HG03521 (cell line): ENCODE results near the gene GALNT18.

Experiments
- ATAC-seq: cut with Tn5 transposase; IDR thresholded peaks from one replicate; pipeline ENCODE4 v1.9.1; 2021; ENCODE audit warnings: mild to moderate bottlenecking, moderate library complexity; ENCODE audit not compliant: unreplicated experiment

The GALNT18 gene

DNA sequence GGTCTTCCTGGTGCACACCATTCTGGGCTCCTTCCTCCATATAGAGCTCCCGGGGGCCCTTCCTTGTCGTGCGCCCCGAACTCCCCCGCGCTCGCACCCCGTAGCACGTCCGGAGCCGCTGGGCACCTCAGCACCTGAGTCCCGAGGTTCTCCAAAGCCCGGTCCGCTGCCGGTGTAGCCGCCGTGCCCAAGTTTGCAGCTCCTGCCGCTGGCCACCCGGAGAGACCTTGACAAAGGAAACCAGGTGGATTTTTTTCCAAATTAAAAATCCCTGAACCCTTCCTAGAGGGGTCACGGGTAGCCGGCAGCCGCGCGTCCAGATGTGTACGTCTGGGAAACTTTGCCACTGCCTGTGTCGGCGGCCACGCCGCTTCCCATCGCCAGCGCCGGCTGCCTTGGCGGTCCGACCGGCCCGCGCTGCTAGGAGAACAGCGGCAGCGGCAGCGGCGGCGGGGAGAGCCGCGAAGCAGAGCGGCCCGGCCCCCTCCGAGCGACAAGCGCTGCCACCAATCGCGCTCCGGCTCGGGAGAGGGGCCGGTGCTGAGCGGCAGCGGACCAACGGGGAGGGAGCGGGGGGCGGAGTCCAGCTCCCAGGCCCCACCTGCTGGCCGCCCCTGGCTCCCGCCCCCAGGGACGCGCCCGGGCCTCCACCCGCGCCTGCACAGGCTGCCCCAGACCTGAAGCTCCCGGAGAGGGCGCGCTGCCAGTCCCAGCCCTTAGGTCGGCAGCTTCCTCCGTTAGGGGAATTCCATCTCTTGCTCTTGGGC lies at the start of gene GALNT18:
GALNT18 (minus strand) TSS at position 433 of the 767 bp plus-strand sequence.
- ATAC-seq = peak; percentile 96

DNA sequence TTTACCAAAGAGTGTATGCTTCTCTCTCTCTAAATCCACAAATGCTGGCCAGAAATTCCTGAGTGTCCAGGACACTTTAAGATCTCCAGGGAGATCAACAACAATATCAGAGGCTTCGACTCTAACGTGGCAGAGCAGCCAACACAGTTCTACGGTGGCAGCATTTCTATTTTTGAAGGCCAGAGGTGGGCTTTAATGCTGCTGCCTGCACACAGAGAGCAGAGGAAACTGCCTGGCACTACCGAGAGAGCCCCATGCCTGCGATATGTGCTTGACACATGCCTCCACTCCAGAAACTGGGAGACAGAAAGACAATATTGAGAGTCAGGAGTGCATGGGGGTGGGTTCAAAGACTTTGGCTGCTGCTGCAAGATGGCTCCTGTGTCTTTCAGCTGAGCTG lies 48.8 kb upstream of the GALNT18 start:
- ATAC-seq = no peak

DNA sequence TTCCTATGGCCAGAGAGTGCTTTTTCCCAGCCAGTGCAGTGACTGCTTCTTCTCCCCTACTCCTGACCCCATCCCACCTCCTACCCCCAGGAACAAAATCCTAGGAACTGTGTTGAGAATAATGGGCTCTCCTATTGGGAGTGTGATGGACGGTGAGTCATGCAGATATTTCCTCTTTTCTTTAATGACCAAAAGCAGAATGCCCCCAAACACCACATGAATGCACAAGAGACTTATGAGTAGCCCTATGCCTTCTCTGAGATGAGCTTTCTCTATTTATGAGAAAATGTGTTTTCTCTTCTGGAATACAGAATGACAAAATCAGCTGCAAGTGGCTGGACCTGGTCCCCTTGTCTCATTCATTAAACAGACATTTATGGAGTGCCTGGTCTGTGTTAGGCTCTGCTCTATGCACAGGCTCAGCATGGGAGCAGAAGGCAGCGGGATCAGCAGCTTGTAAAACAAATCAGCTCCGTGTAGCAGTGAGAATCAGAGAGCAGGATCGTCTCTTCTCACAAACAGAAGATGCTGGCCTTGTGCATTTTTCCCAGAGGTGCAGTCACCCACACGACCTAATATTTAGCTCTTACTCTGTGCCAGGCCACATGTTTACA lies 47.5 kb upstream of the GALNT18 start:
- ATAC-seq = no peak

DNA sequence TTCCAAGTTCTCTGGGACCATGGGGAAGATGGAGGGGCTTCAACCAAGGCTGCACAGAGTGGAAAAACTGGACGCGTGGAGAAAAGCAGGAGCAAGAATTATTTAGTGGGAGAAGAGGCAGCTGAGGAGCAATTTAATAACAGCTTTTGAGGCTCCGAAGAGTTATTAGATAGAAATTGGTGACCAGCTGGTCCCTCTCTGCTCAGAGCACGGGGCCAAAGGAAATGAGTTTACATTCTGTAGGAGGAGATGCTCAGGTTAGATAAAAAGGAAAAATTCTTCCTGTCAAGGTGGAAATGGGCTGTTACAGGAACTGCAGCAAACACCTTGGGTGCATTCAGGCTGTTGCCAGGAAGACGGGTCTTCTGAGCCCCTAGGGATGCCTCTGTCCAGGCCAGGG lies 47.0 kb upstream of the GALNT18 start:
- ATAC-seq = no peak

DNA sequence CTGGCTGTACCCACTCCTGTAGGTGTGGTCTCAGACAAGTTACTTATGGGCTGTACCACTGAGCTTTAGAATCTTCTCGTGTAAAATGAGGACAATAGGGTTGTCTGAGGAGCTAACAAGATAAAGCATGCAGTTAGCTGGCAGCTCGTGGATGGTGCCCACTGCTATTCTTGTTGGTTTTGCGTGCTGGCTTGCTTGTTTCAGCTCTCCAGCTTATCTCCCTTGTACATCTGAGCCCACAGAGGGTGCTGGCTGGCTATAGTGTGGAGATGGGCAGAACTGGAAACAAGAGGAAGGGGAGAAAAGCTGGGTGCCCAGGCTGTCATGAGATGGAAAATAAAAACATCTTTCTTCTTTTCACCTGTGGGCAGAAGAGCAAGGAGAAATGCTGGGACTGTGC lies 46.5 kb upstream of the GALNT18 start:
- ATAC-seq = no peak

DNA sequence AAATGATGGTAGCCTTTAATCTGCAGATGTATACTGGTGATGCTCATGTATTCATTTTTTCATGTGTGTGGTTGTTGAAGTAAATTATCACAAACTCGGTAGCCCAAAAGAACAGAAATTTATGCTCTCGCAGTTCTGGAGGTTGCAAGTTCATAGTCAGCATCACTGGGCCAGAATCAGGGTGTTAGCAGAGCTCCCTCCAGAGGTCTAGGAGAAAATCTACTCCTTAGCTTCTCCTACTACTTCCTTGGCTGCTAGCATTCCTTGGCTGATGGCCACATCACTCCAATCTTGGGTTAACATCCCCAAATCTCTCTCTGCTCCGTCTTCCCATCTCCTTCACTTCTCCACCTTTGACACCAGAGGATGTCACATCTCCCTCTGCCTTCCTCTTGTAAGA lies 45.3 kb upstream of the GALNT18 start:
- no peak for ATAC-seq

DNA sequence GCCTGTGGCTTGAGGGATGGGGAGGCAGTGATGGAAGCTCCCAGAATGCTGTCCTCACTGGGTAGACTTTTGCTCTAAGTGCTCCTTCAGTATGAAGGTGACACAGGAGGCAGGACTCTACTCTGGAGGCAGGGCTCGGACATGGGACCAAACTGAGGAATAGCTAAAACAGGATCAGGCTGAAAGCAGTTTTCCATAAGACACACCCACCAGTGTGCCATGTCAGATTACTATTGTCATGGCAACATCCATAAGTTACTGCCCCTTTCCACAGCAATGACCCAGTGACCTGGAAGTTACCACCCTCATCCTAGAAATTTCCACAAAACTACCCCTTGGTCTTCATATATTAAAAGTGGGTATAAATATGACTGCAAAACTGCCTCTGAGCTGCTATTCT lies 43.6 kb upstream of the GALNT18 start:
- ATAC-seq = no peak

DNA sequence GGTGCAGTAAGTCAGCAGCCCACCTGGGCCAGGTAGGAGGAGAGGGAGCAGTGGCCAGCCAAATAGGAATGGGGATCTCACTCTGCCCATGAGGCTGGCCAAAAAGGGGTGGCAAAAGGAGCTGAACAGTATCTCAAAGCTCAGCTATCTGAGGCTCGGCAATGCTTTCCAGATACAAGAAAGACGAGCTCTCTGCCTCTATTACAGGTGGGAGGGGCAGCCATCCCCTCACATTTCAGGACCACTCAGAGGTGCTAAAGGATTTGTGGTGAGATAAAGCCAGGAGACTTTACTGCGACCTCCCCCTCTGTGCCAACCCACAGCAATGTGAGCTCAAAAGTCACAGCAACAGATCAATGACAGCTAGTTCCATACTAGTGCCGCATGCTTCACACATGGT lies 42.1 kb upstream of the GALNT18 start:
- ATAC-seq = no peak

DNA sequence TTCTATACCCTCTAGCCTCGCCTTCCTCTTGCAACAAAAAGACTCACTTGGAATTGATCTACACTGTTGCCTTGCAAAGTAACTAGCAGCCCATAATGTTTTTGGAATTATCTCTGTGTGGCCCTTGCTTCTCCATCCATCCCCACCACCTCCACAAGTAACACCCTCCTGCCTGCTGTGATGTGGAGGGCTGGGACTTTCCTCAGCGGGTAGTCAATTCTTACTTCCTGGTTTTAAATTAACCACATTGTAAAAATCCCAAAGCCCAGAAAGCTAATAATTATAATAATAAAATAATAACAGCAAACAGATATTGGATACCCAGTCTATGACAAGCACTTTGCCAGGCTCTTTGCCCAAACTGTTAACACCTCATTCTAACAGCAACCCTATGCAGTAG lies 40.8 kb upstream of the GALNT18 start:
- ATAC-seq = no peak

DNA sequence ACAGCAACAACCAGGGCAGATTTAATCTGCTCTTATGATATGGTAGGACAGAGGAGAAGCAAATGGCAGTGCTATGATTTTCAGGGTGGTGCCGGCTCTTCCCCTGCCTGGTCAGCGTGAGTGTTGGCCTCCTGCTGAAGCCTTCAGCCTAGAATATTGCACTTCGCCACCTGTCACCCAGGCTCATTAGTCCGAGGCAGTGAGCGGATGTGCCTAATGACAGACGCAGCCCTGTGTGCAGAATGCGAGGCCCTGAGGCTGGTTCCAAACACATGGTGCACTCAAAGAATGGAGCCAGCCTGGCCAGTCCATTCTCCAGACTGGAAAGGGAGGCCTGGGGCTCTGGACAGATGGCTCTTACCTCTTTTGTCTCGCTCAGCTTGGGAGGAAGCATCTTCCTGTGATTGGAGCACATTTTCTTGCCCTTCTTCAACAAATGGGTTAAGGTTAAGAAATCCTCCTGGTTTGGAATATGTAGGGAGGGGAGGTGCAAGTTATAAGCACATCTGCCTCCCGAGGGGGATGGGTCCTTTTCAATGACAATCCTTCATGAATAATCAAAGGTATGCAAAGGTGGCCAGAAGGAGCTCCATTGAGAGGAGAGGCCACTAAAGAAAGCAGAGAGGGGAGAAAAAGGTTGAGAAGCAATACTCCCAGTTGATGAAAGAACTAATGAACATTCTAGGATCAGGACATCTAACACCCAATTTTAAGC lies 39.7 kb upstream of the GALNT18 start:
- ATAC-seq = no peak

DNA sequence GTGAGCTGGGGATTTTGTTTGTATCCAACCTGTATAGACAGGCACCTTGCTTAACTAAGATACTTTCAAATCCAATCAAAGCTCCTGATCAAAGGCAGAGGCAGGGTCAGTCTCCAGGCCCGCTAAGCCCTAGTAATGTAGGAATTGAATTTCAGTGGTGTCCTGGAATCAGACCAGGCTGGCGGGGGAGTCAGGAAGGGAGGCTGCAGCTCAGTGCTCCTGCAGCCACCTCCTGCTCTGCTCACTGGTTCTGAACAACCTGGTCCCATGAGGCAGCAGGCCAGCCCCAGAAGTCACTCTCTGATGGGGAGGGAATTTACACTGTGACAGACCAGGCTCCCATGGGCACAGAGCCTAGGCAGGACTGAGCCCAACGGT lies 38.5 kb upstream of the GALNT18 start:
- ATAC-seq = no peak

DNA sequence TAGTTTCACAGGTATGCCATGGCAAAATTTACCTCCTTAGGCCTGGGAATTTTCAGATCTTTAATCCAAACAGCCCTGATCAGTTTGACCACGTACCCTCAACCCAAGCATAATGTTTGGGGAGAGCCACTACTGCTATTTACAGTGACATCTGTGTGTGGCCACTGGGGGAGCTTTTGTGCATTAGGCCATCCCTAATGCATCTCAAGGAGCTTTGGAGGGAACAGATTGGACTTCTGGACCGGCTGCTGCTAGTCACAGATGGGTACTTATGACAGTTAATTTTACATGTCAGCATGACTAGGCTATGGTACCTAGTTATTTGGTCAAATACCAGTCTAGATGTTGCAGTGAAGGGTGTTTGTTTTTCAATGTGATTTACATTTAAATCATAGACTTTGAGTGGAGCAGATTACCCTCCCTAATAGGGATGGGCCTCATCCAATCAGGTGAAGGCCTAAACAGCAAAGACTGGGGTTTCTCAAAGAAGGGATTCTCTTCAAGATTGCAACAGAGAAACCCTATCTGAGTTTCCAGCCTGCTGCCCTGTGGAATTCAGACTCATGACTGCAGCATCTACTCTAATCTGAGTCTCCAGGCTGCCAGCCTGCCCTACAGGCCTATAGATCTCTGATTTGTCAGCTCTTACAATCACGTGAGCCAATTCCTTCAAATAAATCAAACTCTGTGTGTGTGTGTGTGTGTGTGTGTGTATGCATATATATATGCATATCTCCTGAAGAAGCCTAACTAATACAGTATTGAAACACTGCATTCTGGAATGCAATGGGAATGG lies 38.0 kb upstream of the GALNT18 start:
- no peak for ATAC-seq

DNA sequence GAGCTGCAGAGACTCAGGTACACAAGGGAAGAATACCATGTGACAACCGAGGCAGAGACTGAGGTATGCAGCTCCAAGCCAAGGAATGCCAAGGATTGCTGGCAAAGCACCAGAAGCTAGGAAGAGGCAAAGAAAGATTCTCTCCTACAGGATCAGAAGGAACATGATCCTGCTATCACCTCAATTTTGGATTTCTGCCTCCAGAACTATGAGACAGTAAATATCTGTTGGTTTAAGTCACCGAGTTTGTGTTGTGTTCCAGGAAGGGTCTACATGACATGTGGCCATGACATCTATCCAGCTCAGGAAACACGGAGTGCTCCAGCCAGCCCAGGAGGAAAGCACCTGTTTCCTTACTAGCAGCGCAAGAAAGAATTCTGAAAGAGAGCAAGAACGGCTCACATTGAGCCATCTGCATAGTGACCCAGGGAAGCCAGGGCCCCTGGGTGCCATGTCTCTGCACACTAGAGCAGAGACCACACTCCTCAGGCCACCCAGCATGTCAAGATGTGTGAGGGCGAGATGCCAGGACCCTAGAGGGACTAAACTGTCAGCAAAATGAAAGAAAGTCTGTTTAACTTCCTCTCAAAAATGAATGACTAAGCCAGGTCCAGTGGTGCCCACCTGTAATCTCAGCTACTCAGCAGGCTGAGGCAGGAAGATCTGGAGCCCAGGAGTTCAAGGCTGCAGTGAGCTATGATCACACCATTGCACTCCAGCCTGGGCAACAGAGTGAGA lies 35.6 kb upstream of the GALNT18 start:
- ATAC-seq = no peak

DNA sequence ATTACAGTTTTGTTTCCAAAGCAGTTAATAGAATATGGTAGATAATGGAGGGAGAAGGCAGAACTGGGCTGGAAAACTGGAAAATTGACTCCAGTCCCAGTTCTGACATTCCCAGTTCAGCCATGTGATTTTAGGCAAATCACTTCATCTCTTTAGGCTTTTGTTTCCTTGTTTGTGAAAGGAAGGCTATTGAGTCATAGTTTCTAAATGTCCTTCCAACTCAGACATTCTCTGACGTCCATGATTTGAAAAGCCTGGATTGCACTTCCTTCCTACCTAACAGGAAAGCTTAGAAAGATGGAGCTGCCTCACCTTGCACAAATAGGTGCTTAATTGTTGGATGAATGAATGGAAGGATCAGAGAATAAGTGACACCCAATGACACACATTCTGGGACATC lies 19.8 kb upstream of the GALNT18 start:
- no peak for ATAC-seq

DNA sequence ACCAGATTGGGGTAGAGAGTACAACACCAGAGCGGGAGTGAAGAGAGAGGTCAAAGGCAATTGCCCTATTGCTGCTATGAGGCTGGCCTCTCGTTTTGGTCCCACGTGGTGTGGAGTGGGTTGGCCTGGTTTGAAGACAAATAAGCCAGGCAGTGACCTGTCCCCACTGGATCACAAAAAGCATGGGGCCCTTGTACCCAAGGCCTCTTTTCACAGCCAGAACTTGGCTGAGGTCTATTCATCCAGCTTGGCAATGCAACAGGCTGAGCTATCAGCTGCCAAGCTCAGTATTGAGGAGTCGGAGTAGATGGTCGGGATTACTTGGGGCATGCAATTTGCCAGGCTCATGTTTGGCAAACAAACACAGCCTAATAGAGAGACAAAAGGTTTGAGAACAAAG lies 19.2 kb upstream of the GALNT18 start:
- no peak for ATAC-seq

DNA sequence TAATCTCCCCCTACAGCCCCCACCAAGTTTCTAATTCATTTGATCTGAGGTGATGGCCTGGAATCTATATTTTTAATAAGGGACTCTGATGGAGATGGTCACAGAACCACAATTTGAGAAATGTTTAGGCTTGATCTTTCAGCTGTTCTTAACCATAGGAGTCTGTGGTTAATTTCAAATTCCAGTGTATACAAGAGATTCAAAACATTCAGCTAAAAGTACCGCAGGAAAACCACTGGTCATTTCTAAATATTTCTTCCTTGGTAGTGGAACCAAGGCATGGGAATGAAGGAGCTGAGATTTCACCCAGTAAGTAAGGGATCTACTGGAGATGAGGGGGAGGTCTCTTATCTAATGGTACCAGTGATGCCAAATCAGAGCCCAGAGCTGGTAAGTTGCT lies 18.3 kb upstream of the GALNT18 start:
- ATAC-seq = no peak

DNA sequence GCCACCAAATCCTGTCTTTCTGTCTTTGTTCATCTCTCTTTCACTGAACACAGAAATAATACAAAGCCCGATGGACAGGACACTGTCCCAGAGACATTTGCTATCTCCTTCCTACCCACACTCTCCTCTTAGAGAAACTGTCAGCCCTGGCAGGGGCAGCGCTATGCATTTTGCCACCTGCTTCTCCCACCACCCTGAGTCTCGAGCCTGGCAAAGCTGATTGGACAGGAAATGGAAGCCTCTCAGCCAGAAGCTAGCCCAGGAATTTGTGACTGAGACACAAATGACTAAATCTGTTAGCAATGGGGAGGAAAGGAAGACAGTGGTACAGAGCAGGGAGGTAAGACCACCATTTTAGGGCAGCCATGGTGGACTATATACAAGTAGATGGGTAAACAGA lies 14.9 kb upstream of the GALNT18 start:
- ATAC-seq = no peak

DNA sequence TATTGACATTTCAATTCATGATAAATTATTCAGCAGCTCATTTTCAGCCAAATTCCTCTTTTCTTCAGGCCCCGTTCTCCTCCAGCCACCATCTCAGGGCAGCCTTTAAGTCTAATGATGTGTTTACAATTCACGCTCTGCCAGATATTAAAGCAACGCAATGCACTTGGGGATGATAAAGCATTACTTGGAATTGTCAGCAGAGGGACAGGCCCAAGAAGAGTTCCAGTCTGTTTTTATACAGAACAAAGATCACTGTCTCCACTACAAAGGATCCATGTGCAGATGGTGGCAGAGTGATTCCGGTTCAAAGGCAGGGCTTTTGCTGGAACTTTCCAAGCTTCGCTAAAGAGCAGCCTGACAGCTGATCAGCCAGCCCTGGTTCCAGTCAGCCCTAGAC lies 13.6 kb upstream of the GALNT18 start:
- no peak for ATAC-seq

DNA sequence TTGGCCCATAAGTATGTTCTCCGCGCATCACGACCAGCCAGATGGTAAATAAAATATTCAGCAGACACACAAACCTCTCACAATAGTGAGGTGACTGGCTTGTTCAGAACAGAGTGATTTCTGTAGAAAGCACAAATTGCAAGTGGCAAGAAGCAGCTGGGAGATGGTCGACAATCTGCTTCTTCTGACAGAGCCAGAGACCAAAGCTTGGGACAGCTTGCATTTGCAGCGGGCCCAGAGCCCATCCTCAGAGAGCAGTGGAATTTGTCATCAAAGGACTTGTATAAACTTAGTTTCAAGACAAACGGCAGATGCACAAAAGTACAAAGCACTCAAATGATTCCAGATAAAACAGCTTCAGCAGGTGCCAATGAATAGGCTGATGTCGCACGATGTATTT lies 7.6 kb upstream of the GALNT18 start:
- ATAC-seq = no peak

DNA sequence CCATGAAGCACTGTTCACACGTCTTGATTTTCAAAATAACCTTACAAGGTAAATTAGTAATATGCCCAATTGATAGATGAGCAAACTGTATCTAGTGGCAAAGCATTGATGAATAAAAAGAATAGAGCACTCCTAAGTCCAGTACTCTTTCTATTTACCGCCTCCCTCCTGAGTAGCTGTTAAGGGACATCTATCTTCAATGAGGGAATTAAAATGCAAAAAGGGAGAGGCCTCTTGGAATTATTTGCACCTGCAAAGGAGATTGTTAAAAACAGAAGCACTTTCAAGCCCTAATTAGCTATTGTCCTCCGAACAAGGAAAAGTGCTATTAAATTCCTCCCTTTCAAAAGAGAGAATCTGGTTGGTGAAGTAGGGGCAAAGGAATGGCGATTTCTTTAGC lies 6.8 kb upstream of the GALNT18 start:
- ATAC-seq = no peak

DNA sequence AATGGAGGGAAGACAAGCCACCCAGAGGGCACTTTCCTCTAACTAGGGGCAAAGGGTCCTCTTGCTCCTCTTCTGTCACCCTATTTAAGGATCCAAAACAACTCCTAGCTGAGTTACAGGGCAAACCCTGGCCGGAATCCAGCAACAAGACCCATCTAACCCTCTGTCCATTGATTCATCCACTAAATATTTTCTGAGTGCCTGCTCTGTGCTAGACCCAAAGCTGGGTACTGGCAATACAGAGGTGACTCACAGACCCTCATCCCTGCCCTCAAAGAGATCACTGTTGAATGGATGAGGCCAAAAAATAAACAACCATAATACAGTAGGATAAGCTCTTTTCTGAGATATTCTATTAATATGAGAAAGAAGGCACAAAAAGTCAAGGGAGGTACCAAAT lies 4.3 kb upstream of the GALNT18 start:
- no peak for ATAC-seq
